Rectal smooth muscle tissue (tissue), 1 donor: ENCODE data around the gene TMEM143.
A peak's percentile ranks its signal among the peaks of the same experiment; 100 is the strongest.
"Not testable (repeated sequence)": the region's sequence is repeated elsewhere in the genome, so short reads cannot be mapped to it uniquely, and the experiment has no call there.

ENCODE experiments used
- H3K27ac ChIP-seq: one replicate; pipeline ENCODE4 v1.7.0; 2013; ENCODE audit warnings: low read depth, low read length, inconsistent platforms
- H3K27me3 ChIP-seq: one replicate; pipeline ENCODE4 v1.7.0; 2013; ENCODE audit warnings: low read length; ENCODE audit not compliant: control insufficient read depth, insufficient read depth
- H3K36me3 ChIP-seq: one replicate; pipeline ENCODE4 v1.7.0; 2013; ENCODE audit warnings: low read length; ENCODE audit not compliant: control insufficient read depth, insufficient read depth
- H3K4me1 ChIP-seq: one replicate; pipeline ENCODE4 v1.7.0; 2013; ENCODE audit warnings: low read length; ENCODE audit not compliant: control insufficient read depth, insufficient read depth
- H3K4me3 ChIP-seq: one replicate; pipeline ENCODE4 v1.7.0; 2013; ENCODE audit warnings: low read length
- H3K9ac ChIP-seq: one replicate; pipeline ENCODE4 v1.7.0; 2013; ENCODE audit warnings: low read length

The TMEM143 gene

DNA sequence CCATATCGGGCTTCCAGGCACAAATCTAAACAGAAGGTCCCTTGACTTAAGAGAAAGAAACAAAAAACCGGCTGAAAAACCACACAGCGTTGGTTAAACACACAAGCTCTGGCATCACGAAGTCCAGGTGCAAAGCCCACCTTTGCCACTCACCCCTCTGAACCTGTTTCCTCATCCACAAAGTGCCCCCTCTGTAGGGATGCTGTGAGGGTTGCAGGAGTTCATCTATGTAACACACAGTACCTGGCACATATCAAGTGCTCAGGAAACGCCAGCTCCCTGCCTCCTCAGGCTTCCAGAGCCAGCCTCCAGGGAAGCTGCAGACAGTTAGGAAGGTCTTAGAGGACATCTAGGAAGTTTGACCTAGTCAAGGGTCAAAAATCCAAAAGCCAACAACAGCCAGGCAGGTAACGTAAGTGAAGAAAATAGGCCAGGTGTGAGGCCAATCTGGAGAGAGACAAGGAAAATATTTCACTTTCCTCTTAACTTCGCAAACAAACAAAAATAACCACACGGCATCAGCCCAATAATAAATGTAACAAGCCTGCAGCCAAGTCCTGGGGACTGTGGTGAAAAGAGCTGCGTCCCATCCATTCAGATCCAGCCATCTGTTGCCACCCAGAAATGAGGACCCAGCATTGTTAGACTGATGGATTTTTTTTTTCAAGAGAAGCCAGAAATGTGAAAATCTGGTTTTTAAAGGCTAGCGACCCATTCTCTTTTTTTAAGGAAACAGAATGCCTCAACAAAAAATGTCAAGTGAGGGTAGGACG is 17.6 kb upstream of the TMEM143 start:
- H3K9ac ChIP-seq: no peak overlapping the region
- no peaks in the 10 kb centered on the region for H3K4me1 ChIP-seq
- peaks cover 22% of the 10 kb centered on the region for H3K36me3 ChIP-seq
- H3K27ac ChIP-seq: no peak overlapping the region
- H3K4me3 ChIP-seq: no peak overlapping the region
- no peaks in the 10 kb centered on the region for H3K27me3 ChIP-seq

DNA sequence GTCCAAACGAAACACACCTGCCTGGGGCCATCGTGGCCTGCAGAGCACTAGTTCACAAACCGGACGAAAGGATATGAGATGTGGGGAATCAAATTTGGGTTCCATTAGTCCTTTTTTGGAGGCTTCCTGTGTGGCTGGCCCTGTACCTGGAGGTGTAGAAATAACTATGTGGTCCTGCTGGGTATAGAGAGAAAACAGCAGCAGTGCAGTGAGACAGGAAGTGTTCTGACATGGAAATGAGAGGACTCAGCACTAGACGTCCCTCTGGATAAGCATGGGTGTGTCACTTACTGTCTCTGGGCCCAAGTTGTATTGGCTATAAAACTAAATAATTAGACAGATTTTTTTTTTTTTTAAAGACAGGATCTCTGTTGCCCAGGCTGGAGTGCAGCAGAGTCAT is 15.3 kb upstream of the TMEM143 start:
- Histone ChIP-seq H3K4me3 (no peak overlapping the region), H3K9ac (no peak overlapping the region), H3K27ac (no peak overlapping the region), H3K36me3 (peaks cover 7% of the 10 kb centered on the region), H3K4me1 (no peaks in the 10 kb centered on the region), H3K27me3 (no peaks in the 10 kb centered on the region)

- no peak overlapping the region for H3K4me3 ChIP-seq
- H3K27me3 ChIP-seq: no peaks in the 10 kb centered on the region
Measured at GRCh38 chr19:48378194-48378570, 14.4 kb upstream of the TMEM143 start.

DNA sequence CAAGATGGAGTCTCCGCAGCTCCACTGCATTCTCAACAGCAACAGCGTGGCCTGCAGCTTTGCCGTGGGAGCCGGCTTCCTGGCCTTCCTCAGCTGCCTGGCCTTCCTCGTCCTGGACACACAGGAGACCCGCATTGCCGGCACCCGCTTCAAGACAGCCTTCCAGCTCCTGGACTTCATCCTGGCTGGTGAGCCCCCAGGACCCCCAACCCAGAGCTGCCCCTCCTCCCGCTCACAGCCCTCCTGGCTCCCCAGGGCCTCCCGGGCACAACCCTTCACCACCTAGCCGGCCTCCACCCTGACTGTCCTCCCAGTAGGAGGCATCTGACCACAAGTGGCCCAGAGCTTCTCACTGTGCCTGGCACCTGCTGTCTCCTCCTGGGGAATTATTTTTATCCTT is 9.8 kb upstream of the TMEM143 start:
- no peak overlapping the region for H3K27ac ChIP-seq

More at GRCh38 chr19:48378194-48378570, 14.4 kb upstream of the TMEM143 start:
- no peak overlapping the region for H3K9ac ChIP-seq
- H3K4me1 ChIP-seq: no peaks in the 10 kb centered on the region
- H3K36me3 ChIP-seq: peaks cover 2% of the 10 kb centered on the region
- no peak overlapping the region for H3K27ac ChIP-seq

GRCh38 chr19:48372904-48373303 is 9.2 kb upstream of the TMEM143 start:
- H3K9ac ChIP-seq: no peak overlapping the region
- no peak overlapping the region for H3K4me3 ChIP-seq
- H3K4me1 ChIP-seq: no peaks in the 10 kb centered on the region
- no peak overlapping the region for H3K27ac ChIP-seq
- H3K27me3 ChIP-seq: no peaks in the 10 kb centered on the region
- no peaks in the 10 kb centered on the region for H3K36me3 ChIP-seq

More for the DNA sequence above, 9.8 kb upstream of the TMEM143 start:
- no peaks in the 10 kb centered on the region for H3K36me3 ChIP-seq
- no peak overlapping the region for H3K4me3 ChIP-seq
- no peak overlapping the region for H3K9ac ChIP-seq
- no peaks in the 10 kb centered on the region for H3K27me3 ChIP-seq
- no peaks in the 10 kb centered on the region for H3K4me1 ChIP-seq

- not testable (repeated sequence) for H3K4me1 ChIP-seq, H3K27me3 ChIP-seq, H3K9ac ChIP-seq, H3K27ac ChIP-seq, H3K36me3 ChIP-seq, H3K4me3 ChIP-seq
Measured at GRCh38 chr19:48371771-48372170, 8.0 kb upstream of the TMEM143 start.

DNA sequence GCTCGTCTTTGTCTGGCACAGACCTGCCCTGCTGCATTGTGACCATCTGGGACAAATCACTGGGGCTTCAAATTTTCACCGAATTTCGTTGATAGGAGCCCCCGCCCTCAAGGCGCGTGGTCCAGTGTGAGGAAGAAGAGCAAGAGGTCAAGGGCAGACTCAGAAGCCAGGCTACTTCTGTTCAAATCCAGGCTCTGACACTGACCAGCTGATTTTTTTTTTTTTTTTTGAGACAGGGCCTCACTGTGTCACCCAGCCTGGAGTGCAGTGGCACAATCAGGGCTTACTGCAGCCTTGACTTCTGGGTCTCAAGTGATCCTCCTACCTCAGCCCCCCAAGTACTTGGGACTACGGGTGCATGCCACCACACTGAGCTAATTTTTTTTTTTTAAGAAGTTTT is 7.6 kb upstream of the TMEM143 start:
- no peaks in the 10 kb centered on the region for H3K36me3 ChIP-seq
- no peak overlapping the region for H3K27ac ChIP-seq
- no peaks in the 10 kb centered on the region for H3K27me3 ChIP-seq

DNA sequence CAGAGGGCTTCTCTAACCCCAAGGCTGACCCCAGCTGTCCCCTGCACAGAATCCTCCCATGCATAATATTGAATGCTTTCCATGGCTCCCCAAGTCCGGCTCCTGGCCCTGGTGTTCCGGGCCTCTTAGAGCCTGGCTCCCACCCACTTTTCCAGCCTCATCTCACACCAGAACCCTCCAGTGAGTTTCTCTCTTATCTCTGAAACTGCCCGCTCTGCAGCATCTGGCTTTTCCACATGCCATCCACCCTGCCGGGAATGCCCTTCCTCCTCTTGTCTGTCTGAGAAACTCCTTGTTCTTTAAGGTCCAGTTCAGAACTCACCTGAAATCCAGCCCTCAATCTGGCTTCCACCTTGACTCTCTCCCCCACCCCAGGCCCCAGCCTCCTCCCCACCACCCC is 7.2 kb upstream of the TMEM143 start:
- H3K27ac ChIP-seq: no peak overlapping the region
- H3K36me3 ChIP-seq: no peaks in the 10 kb centered on the region
- no peak overlapping the region for H3K4me3 ChIP-seq
- H3K9ac ChIP-seq: no peak overlapping the region
- H3K4me1 ChIP-seq: no peaks in the 10 kb centered on the region
- no peaks in the 10 kb centered on the region for H3K27me3 ChIP-seq

More for the DNA sequence above, 7.6 kb upstream of the TMEM143 start:
- no peak overlapping the region for H3K4me3 ChIP-seq
- no peaks in the 10 kb centered on the region for H3K4me1 ChIP-seq
- H3K9ac ChIP-seq: no peak overlapping the region

GRCh38 chr19:48368936-48369335 is 5.2 kb upstream of the TMEM143 start:
- Histone ChIP-seq H3K27me3 (no peaks in the 10 kb centered on the region), H3K36me3 (no peaks in the 10 kb centered on the region), H3K4me1 (no peaks in the 10 kb centered on the region), H3K9ac (no peak overlapping the region), H3K4me3 (no peak overlapping the region), H3K27ac (no peak overlapping the region)

DNA sequence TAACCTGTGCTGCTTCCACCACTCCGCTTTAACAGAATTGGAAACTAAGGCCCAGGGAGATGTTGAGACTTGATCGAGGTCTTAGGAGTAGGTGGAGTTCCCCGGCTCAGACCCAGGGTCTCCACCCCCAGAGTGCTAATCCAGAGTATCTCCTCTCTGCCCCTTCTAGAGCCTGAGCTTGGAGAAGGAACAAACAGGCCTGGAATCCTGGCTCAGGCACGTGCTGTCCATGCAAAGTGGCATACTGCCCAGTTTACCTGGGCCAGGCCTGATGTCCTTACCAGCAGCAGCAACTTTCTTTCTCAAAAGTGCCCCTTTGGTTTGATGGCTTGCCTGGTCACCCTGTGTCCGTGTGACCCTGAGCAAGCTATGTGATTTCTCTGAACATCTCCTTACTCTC is 4.1 kb upstream of the TMEM143 start:
- H3K36me3 ChIP-seq: no peaks in the 10 kb centered on the region
- no peaks in the 10 kb centered on the region for H3K27me3 ChIP-seq
- no peak overlapping the region for H3K4me3 ChIP-seq
- H3K4me1 ChIP-seq: no peaks in the 10 kb centered on the region
- no peak overlapping the region for H3K27ac ChIP-seq
- no peak overlapping the region for H3K9ac ChIP-seq

DNA sequence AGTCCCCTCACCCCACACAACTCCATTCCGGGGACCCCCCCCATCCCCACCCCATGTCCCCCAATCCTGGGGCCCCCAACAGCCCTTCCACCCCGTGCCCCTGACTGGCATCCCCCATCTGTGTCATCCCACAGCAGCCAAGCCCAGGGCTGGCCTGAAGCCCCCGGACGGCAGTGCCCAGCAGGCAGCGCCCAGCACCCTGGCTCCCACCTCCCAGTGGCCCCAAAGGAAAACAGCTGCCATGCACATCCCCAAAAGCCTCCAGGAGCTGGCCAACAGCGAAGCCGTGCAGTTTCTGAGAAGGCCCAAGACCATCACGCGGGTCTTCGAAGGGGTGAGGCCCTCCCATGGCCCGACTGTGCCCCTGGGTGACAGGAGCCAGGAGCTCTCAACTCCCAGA is 1.9 kb upstream of the TMEM143 start:
- no peak overlapping the region for H3K4me3 ChIP-seq
- no peak overlapping the region for H3K27ac ChIP-seq
- H3K36me3 ChIP-seq: no peaks in the 10 kb centered on the region
- no peaks in the 10 kb centered on the region for H3K27me3 ChIP-seq
- no peak overlapping the region for H3K9ac ChIP-seq
- H3K4me1 ChIP-seq: no peaks in the 10 kb centered on the region

GRCh38 chr19:48364598-48365348 is 1.0 kb upstream of the TMEM143 start:
- H3K4me1 ChIP-seq: no peaks in the 10 kb centered on the region

GRCh38 chr19:48363500-48363809 is 285 bp downstream of the TMEM143 start:
- Histone ChIP-seq H3K4me1 (no peaks in the 10 kb centered on the region), H3K4me3 (peak overlapping the region; percentile 88), H3K36me3 (no peaks in the 10 kb centered on the region), H3K27ac (peak overlapping the region; percentile 97), H3K9ac (peak overlapping the region; percentile 98), H3K27me3 (no peaks in the 10 kb centered on the region)

More at GRCh38 chr19:48364598-48365348, 1.0 kb upstream of the TMEM143 start:
- H3K27ac ChIP-seq: peak overlapping the region; percentile 97
- no peaks in the 10 kb centered on the region for H3K27me3 ChIP-seq
- H3K4me3 ChIP-seq: peak overlapping the region; percentile 50
- H3K9ac ChIP-seq: peak overlapping the region; percentile 45
- no peaks in the 10 kb centered on the region for H3K36me3 ChIP-seq
